Measurements from ENCODE around the gene EXOC2.

Gene EXOC2

DNA sequence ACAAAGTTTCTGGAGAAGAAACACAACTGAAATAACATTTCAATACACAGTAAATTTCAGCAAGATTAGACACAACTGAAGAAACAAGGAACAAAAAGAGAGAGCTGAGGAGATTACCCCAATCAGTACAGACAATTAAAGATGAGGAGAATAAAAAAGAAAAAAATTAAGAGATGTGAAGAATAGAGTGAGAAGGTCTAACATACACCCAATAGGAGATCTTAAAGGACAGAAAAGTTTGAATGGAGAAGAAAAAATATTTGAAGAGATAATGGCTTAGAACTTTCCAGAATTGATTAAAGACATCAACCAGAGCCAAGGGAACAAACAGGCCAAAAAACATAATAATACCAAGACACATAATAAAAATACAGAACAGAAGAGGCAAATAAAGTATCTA is 152.4 kb downstream of the EXOC2 start:
- no peak overlapping the region for H3K18ac ChIP-seq (ENCODE audit: low read length)
- H3K79me1 ChIP-seq (ENCODE audit: low read depth, low read length) = no peaks in the 10 kb centered on the region
- H3K14ac ChIP-seq (ENCODE audit: low read length) = no peak overlapping the region
- no peak for DNase-seq (ENCODE audit: low spot score)
- H3K4me1 ChIP-seq (ENCODE audit: control insufficient read depth in 2 of 2, insufficient read depth in 1 of 2, low read depth in 1 of 2, low read length in 2 of 2) = no peaks in the 10 kb centered on the region
- H3K9me3 ChIP-seq (replicated peaks in 1 of 2; ENCODE audit: control insufficient read depth in 2 of 2, insufficient read depth in 1 of 2, low read depth in 1 of 2, low read length in 2 of 2) = peaks cover 0 to 8% of the 10 kb centered on the region in 2 donors
- no peak overlapping the region for H2AFZ ChIP-seq (ENCODE audit: low read length)
- no peak overlapping the region for H3K23ac ChIP-seq (ENCODE audit: low read depth, low read length, poor library complexity)
- no peak overlapping the region for H3K9ac ChIP-seq (ENCODE audit: low read depth, low read length, poor library complexity)
- H2BK120ac ChIP-seq (ENCODE audit: low read depth, low read length) = no peak overlapping the region
- no peak overlapping the region for H4K8ac ChIP-seq (ENCODE audit: low read depth, low read length)
- H2BK15ac ChIP-seq (ENCODE audit: low read length) = no peak overlapping the region
- H3K36me3 ChIP-seq (replicated peaks in 1 of 2; ENCODE audit: control insufficient read depth in 2 of 2, insufficient read depth in 2 of 2, low read length in 2 of 2) = peaks cover 6 to 55% of the 10 kb centered on the region in 2 donors
- H3K4me2 ChIP-seq (ENCODE audit: insufficient read depth, low read length, poor library complexity, severe bottlenecking) = no peak overlapping the region
- no peak overlapping the region for H3K4me3 ChIP-seq (ENCODE audit: low read length in 2 of 2)
- H3K4ac ChIP-seq (ENCODE audit: low read length) = no peak overlapping the region
- H4K91ac ChIP-seq (ENCODE audit: low read depth, low read length, poor library complexity) = no peak overlapping the region
- no peak overlapping the region for H2BK5ac ChIP-seq (ENCODE audit: low read length)
- H3K27ac ChIP-seq (replicated peaks; ENCODE audit: low read length) = no peak overlapping the region
- H3K27me3 ChIP-seq (ENCODE audit: control insufficient read depth in 3 of 3, insufficient read depth in 3 of 3, low read depth in 1 of 3, low read length in 3 of 3) = no peaks in the 10 kb centered on the region
- H2BK12ac ChIP-seq (ENCODE audit: low read length) = no peak overlapping the region
- H2AK5ac ChIP-seq (ENCODE audit: low read depth, low read length) = no peak overlapping the region

DNA sequence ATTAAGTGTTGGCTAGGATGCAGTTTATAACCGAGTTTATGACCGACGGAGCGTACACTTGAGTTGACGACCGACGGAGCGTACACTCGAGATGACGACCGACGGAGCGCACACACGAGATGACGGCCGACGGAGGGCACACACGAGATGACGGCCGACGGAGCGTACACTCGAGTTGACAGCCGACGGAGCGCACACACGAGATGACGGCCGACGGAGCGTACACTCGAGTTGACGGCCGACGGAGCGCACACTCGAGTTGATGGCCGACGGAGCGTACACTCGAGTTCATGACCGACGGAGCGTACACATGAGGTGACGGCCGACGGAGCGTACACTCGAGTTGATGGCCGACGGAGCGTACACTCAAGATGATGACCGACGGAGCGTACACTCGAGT is 155.8 kb downstream of the EXOC2 start:
- Histone ChIP-seq H3K18ac (ENCODE audit: low read length) (peak overlapping the region; percentile 35), H2BK120ac (ENCODE audit: low read depth, low read length) (no peak overlapping the region), H3K4me2 (ENCODE audit: insufficient read depth, low read length, poor library complexity, severe bottlenecking) (no peak overlapping the region), H4K91ac (ENCODE audit: low read depth, low read length, poor library complexity) (no peak overlapping the region), H3K36me3 (replicated peaks in 1 of 2; ENCODE audit: control insufficient read depth in 2 of 2, insufficient read depth in 2 of 2, low read length in 2 of 2) (peaks cover 6 to 30% of the 10 kb centered on the region in 2 donors), H3K9me3 (replicated peaks in 1 of 2; ENCODE audit: control insufficient read depth in 2 of 2, insufficient read depth in 1 of 2, low read depth in 1 of 2, low read length in 2 of 2) (peaks cover 0 to 8% of the 10 kb centered on the region in 2 donors), H3K23ac (ENCODE audit: low read depth, low read length, poor library complexity) (peak overlapping the region; percentile 94), H3K14ac (ENCODE audit: low read length) (peak overlapping the region; percentile 39), H3K79me1 (ENCODE audit: low read depth, low read length) (no peaks in the 10 kb centered on the region), H2AFZ (ENCODE audit: low read length) (no peak overlapping the region), H3K4me1 (ENCODE audit: control insufficient read depth in 2 of 2, insufficient read depth in 1 of 2, low read depth in 1 of 2, low read length in 2 of 2) (peaks cover 0 to 1% of the 10 kb centered on the region in 2 donors), H3K27me3 (ENCODE audit: control insufficient read depth in 3 of 3, insufficient read depth in 3 of 3, low read depth in 1 of 3, low read length in 3 of 3) (no peaks in the 10 kb centered on the region), H2BK15ac (ENCODE audit: low read length) (no peak overlapping the region), H3K4me3 (ENCODE audit: low read length in 2 of 2) (no peak overlapping the region), H4K8ac (ENCODE audit: low read depth, low read length) (peak overlapping the region; percentile 29), H2BK12ac (ENCODE audit: low read length) (no peak overlapping the region), H3K27ac (replicated peaks; ENCODE audit: low read length) (no peak overlapping the region), H2AK5ac (ENCODE audit: low read depth, low read length) (no peak overlapping the region), H2BK5ac (ENCODE audit: low read length) (no peak overlapping the region), H3K9ac (ENCODE audit: low read depth, low read length, poor library complexity) (no peak overlapping the region), H3K4ac (ENCODE audit: low read length) (no peak overlapping the region)
- WGBS, 2 donors (ENCODE audit: extremely low coverage in 2 of 2, insufficient read length in 2 of 2, insufficient replicate concordance in 1 of 2) = no CpG with 5 or more reads among the region's 56 CpGs
- no peak for DNase-seq (ENCODE audit: low spot score)

DNA sequence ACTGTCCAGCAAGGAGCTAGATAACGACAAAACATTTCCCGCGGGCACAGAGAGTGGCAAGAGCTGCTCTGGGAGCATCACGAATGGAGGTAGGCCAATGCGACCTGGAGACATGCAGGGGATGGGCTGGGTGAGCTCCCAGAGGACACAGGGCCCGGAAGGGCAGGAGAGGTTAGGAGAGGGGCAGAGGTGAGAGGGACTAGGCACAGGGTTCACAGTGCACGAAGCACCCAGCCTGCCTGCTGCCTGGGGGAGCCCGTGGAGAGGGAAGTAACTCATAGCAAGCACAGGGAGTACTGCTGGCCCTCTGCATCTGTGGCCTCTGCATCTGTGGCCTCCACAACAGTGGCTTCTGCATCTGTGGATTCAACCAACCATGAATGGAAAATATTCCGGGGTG is 162.5 kb downstream of the EXOC2 start:
- Histone ChIP-seq H4K8ac (ENCODE audit: low read depth, low read length) (no peak overlapping the region), H3K79me1 (ENCODE audit: low read depth, low read length) (no peaks in the 10 kb centered on the region), H2BK120ac (ENCODE audit: low read depth, low read length) (no peak overlapping the region), H3K4me1 (ENCODE audit: control insufficient read depth in 2 of 2, insufficient read depth in 1 of 2, low read depth in 1 of 2, low read length in 2 of 2) (peaks cover 0 to 1% of the 10 kb centered on the region in 2 donors), H3K27me3 (ENCODE audit: control insufficient read depth in 3 of 3, insufficient read depth in 3 of 3, low read depth in 1 of 3, low read length in 3 of 3) (no peaks in the 10 kb centered on the region), H3K23ac (ENCODE audit: low read depth, low read length, poor library complexity) (no peak overlapping the region), H3K27ac (replicated peaks; ENCODE audit: low read length) (no peak overlapping the region), H2BK15ac (ENCODE audit: low read length) (no peak overlapping the region), H3K4me3 (ENCODE audit: low read length in 2 of 2) (no peak overlapping the region), H2BK12ac (ENCODE audit: low read length) (no peak overlapping the region), H3K14ac (ENCODE audit: low read length) (no peak overlapping the region), H3K9ac (ENCODE audit: low read depth, low read length, poor library complexity) (no peak overlapping the region), H3K4ac (ENCODE audit: low read length) (no peak overlapping the region), H2AFZ (ENCODE audit: low read length) (no peak overlapping the region), H3K18ac (ENCODE audit: low read length) (no peak overlapping the region), H3K9me3 (replicated peaks in 1 of 2; ENCODE audit: control insufficient read depth in 2 of 2, insufficient read depth in 1 of 2, low read depth in 1 of 2, low read length in 2 of 2) (no peaks in the 10 kb centered on the region), H3K36me3 (replicated peaks in 1 of 2; ENCODE audit: control insufficient read depth in 2 of 2, insufficient read depth in 2 of 2, low read length in 2 of 2) (peaks cover 1 to 24% of the 10 kb centered on the region in 2 donors), H3K4me2 (ENCODE audit: insufficient read depth, low read length, poor library complexity, severe bottlenecking) (no peak overlapping the region), H2BK5ac (ENCODE audit: low read length) (no peak overlapping the region), H2AK5ac (ENCODE audit: low read depth, low read length) (no peak overlapping the region), H4K91ac (ENCODE audit: low read depth, low read length, poor library complexity) (no peak overlapping the region)
- no peak for DNase-seq (ENCODE audit: low spot score)
- WGBS, 2 donors (ENCODE audit: extremely low coverage in 2 of 2, insufficient read length in 2 of 2, insufficient replicate concordance in 1 of 2) = no CpG with 5 or more reads among the region's 9 CpGs

DNA sequence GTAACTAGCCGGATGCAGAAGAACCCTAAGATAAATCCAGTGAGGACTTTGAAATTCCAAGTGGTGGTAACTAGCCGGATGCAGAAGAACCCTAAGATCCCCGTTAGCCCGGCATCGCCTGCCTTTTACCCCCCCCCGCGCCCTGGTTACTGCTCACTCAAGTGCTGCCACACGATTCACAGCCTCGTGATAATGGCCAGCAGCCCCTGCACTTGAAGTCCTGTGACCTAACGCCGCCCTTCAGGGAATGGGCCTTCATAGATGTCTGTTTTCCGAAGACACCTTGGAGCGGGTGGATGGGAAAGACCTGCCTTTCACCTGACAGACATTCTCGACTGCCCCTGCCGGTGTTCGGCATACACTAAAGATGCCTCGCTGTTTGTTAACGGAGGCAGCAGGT is 163.9 kb downstream of the EXOC2 start:
- no peak overlapping the region for H3K4ac ChIP-seq (ENCODE audit: low read length)

More for the DNA sequence above, 163.9 kb downstream of the EXOC2 start:
- Histone ChIP-seq H4K91ac (ENCODE audit: low read depth, low read length, poor library complexity) (no peak overlapping the region), H3K23ac (ENCODE audit: low read depth, low read length, poor library complexity) (no peak overlapping the region), H2BK5ac (ENCODE audit: low read length) (no peak overlapping the region), H3K18ac (ENCODE audit: low read length) (no peak overlapping the region), H3K27me3 (ENCODE audit: control insufficient read depth in 3 of 3, insufficient read depth in 3 of 3, low read depth in 1 of 3, low read length in 3 of 3) (no peaks in the 10 kb centered on the region), H3K36me3 (replicated peaks in 1 of 2; ENCODE audit: control insufficient read depth in 2 of 2, insufficient read depth in 2 of 2, low read length in 2 of 2) (peaks cover 1 to 25% of the 10 kb centered on the region in 2 donors), H3K4me3 (ENCODE audit: low read length in 2 of 2) (peak overlapping the region in 1 of 2 donors; percentile 9), H2BK15ac (ENCODE audit: low read length) (no peak overlapping the region), H3K4me2 (ENCODE audit: insufficient read depth, low read length, poor library complexity, severe bottlenecking) (no peak overlapping the region), H3K14ac (ENCODE audit: low read length) (no peak overlapping the region), H4K8ac (ENCODE audit: low read depth, low read length) (no peak overlapping the region), H2BK12ac (ENCODE audit: low read length) (no peak overlapping the region), H3K9me3 (replicated peaks in 1 of 2; ENCODE audit: control insufficient read depth in 2 of 2, insufficient read depth in 1 of 2, low read depth in 1 of 2, low read length in 2 of 2) (no peaks in the 10 kb centered on the region), H3K9ac (ENCODE audit: low read depth, low read length, poor library complexity) (peak overlapping the region; percentile 9), H2AFZ (ENCODE audit: low read length) (no peak overlapping the region), H2AK5ac (ENCODE audit: low read depth, low read length) (no peak overlapping the region), H2BK120ac (ENCODE audit: low read depth, low read length) (no peak overlapping the region), H3K4me1 (ENCODE audit: control insufficient read depth in 2 of 2, insufficient read depth in 1 of 2, low read depth in 1 of 2, low read length in 2 of 2) (peaks cover 0 to 1% of the 10 kb centered on the region in 2 donors), H3K27ac (replicated peaks; ENCODE audit: low read length) (no peak overlapping the region), H3K79me1 (ENCODE audit: low read depth, low read length) (no peaks in the 10 kb centered on the region)
- no CpG with 5 or more reads among the region's 18 CpGs for WGBS, 2 donors (ENCODE audit: extremely low coverage in 2 of 2, insufficient read length in 2 of 2, insufficient replicate concordance in 1 of 2)
- DNase-seq (ENCODE audit: low spot score) = no peak
